ENCODE data around the gene ETV4. TPM values are rescaled to one million over a fixed set of nuclear protein-coding genes. Genes with fewer than 3 reads are reported as not detected.

The ETV4 gene
- total and polyA plus RNA-seq, 2 donors (not counting 1 experiment from before 2014, with no cell fraction given): not detected

GRCh38 chr17:43568506-43569082, 22.5 kb upstream of the ETV4 start:
- H3K4me1 Mint-ChIP-seq: no peaks in the 10 kb centered on the region
- H3K27me3 Mint-ChIP-seq: peaks cover 10% of the 10 kb centered on the region
- no peak overlapping the region for H3K27ac Mint-ChIP-seq
- Histone ChIP-seq H3K9me3 (ENCODE audit: control extremely low read depth in 1 of 3, control insufficient read depth in 2 of 3, insufficient read depth in 1 of 3, low read length in 2 of 3) (no peaks in the 10 kb centered on the region), H3K27ac (ENCODE audit: low read length in 2 of 2) (no peak overlapping the region), H3K79me2 (ENCODE audit: control insufficient read depth, insufficient read depth, low read length) (no peaks in the 10 kb centered on the region), H4K20me1 (ENCODE audit: control insufficient read depth, insufficient read depth, low read length, poor library complexity, severe bottlenecking) (no peaks in the 10 kb centered on the region), H3K27me3 (replicated peaks in 1 of 4; ENCODE audit: control extremely low read depth in 1 of 4, control insufficient read depth in 3 of 4, insufficient read depth in 4 of 4, low read length in 3 of 4) (peaks cover 0 to 4% (median 1%) of the 10 kb centered on the region in 4 experiments), H3K4me2 (replicated peaks; ENCODE audit: low read depth, low read length, poor library complexity, severe bottlenecking) (no peak overlapping the region), H3K36me3 (replicated peaks in 1 of 2; ENCODE audit: control extremely low read depth in 1 of 2, control insufficient read depth in 1 of 2, extremely low read depth in 1 of 2, insufficient read depth in 2 of 2, low read length in 1 of 2) (no peaks in the 10 kb centered on the region), H3K4me3 (ENCODE audit: control extremely low read depth in 1 of 5, extremely low read depth in 1 of 5, insufficient read depth in 1 of 5, low read depth in 2 of 5, low read length in 4 of 5) (no peak overlapping the region), H3K4me1 (ENCODE audit: control insufficient read depth in 2 of 2, insufficient read depth in 2 of 2, low read length in 2 of 2) (no peaks in the 10 kb centered on the region), H3K9ac (ENCODE audit: low read length) (no peak overlapping the region), H2AFZ (ENCODE audit: insufficient read depth, low read depth, low read length, poor library complexity, severe bottlenecking) (no peak overlapping the region)
- H3K9me3 Mint-ChIP-seq (ENCODE audit: insufficient read depth): no peaks in the 10 kb centered on the region
- ATAC-seq (ENCODE audit: low read depth): no peak
- WGBS (ENCODE audit: insufficient coverage): 94% methylated on average over 5 of the region's 5 CpGs
- POLR2A ChIA-PET: no interaction called here
- no peak for TF ChIP-seq CTCF (IDR thresholded peaks at IDR 0.05)
- TF ChIP-seq EZH2 (IDR thresholded peaks at IDR 0.05; ENCODE audit: borderline replicate concordance, insufficient read depth, low read depth, low read length, poor library complexity, severe bottlenecking): no peak
- intact Hi-C loops (cut with micrococcal nuclease): no loop called here
- no peak for DNase-seq
- H3K4me3 Mint-ChIP-seq: no peak overlapping the region
- CTCF ChIA-PET: no interaction called here
